Measurements from ENCODE around the gene DOCK8.

The DOCK8 gene

GRCh38 chr9:479971-480350 is 265.3 kb downstream of the DOCK8 start:
- no peak for TF ChIP-seq CTCF (IDR thresholded peaks at IDR 0.05)
- Histone ChIP-seq H3K27ac (no peak overlapping the region), H3K4me3 (no peak overlapping the region)
- no peak for DNase-seq (ENCODE audit: low spot score)

- Histone ChIP-seq H3K4me3 (no peak overlapping the region), H3K27ac (no peak overlapping the region)
- DNase-seq (ENCODE audit: low spot score), result no peak
- TF ChIP-seq CTCF (IDR thresholded peaks at IDR 0.05), result no peak
Measured at GRCh38 chr9:482739-483138, 268.1 kb downstream of the DOCK8 start.

- TF ChIP-seq CTCF (IDR thresholded peaks at IDR 0.05), result no peak
- H3K4me3 ChIP-seq, result no peak overlapping the region
- no peak for DNase-seq (ENCODE audit: low spot score)
- no peak overlapping the region for H3K27ac ChIP-seq
Measured at GRCh38 chr9:486156-486555, 271.5 kb downstream of the DOCK8 start.

GRCh38 chr9:487429-487828 is 272.8 kb downstream of the DOCK8 start:
- Histone ChIP-seq H3K4me3 (no peak overlapping the region), H3K27ac (no peak overlapping the region)
- DNase-seq (ENCODE audit: low spot score), result no peak
- TF ChIP-seq CTCF (IDR thresholded peaks at IDR 0.05), result no peak

- Histone ChIP-seq H3K4me3 (no peak overlapping the region), H3K27ac (no peak overlapping the region)
- no peak for DNase-seq (ENCODE audit: low spot score)
- TF ChIP-seq CTCF (IDR thresholded peaks at IDR 0.05), result no peak
Measured at GRCh38 chr9:488448-488847, 273.8 kb downstream of the DOCK8 start.

- Histone ChIP-seq H3K27ac (no peak overlapping the region), H3K4me3 (no peak overlapping the region)
- no peak for TF ChIP-seq CTCF (IDR thresholded peaks at IDR 0.05)
- DNase-seq (ENCODE audit: low spot score), result no peak
Measured at GRCh38 chr9:489198-490197, 274.8 kb downstream of the DOCK8 start.

GRCh38 chr9:494764-495163 is 280.1 kb downstream of the DOCK8 start:
- no peak overlapping the region for H3K27ac ChIP-seq
- H3K4me3 ChIP-seq, result no peak overlapping the region
- DNase-seq (ENCODE audit: low spot score), result no peak
- TF ChIP-seq CTCF (IDR thresholded peaks at IDR 0.05), result no peak

Measured in coronary artery (tissue), 2 donors.